ENCODE measurements around the gene CADPS.

DNA sequence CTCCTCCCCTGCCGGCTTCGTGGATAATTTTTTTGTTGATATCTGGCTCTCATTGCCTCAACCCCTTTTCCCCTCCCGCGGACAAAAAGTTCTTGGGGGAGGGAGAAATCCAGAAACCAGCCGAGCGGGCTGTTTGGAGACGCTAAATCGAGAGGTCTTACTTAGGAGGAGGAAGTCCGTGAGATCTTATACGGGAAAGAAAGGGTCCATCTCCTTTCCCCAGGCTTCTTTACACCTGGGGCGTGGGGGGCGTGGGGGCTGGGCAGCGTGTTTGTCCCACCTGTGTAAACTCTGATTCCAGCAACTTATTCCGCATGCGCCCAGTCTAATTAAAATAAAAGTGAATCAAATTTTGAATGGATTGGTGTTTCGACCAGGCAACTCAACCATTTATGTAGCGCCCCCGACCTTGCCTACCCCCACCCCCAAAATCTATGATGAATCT is 364 bp upstream of the CADPS start:
- TF ChIP-seq RARB (CRISPR knock-in tag; IDR thresholded peaks at IDR 0.05) (no peak), ZNF70 (CRISPR knock-in tag; IDR thresholded peaks at IDR 0.05) (no peak), PPARA (CRISPR knock-in tag; IDR thresholded peaks at IDR 0.05; ENCODE audit: borderline replicate concordance) (no peak), POU6F1 (CRISPR knock-in tag; IDR thresholded peaks at IDR 0.05; ENCODE audit: borderline replicate concordance, low read depth) (no peak), ZNF8 (CRISPR knock-in tag; IDR thresholded peaks at IDR 0.05) (no peak), BACH2 (CRISPR knock-in tag; IDR thresholded peaks at IDR 0.05; ENCODE audit: borderline replicate concordance) (no peak), ISL1 (CRISPR knock-in tag; IDR thresholded peaks at IDR 0.05) (no peak), ZFP30 (CRISPR knock-in tag; IDR thresholded peaks at IDR 0.05) (no peak)
- TF ChIP-seq, protein P1, sequence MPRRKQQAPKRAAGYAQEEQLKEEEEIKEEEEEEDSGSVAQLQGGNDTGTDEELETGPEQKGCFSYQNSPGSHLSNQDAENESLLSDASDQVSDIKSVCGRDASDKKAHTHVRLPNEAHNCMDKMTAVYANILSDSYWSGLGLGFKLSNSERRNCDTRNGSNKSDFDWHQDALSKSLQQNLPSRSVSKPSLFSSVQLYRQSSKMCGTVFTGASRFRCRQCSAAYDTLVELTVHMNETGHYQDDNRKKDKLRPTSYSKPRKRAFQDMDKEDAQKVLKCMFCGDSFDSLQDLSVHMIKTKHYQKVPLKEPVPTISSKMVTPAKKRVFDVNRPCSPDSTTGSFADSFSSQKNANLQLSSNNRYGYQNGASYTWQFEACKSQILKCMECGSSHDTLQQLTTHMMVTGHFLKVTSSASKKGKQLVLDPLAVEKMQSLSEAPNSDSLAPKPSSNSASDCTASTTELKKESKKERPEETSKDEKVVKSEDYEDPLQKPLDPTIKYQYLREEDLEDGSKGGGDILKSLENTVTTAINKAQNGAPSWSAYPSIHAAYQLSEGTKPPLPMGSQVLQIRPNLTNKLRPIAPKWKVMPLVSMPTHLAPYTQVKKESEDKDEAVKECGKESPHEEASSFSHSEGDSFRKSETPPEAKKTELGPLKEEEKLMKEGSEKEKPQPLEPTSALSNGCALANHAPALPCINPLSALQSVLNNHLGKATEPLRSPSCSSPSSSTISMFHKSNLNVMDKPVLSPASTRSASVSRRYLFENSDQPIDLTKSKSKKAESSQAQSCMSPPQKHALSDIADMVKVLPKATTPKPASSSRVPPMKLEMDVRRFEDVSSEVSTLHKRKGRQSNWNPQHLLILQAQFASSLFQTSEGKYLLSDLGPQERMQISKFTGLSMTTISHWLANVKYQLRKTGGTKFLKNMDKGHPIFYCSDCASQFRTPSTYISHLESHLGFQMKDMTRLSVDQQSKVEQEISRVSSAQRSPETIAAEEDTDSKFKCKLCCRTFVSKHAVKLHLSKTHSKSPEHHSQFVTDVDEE (CRISPR knock-in tag; IDR thresholded peaks at IDR 0.05), result no peak
